Loucy (cell line): Measurements from ENCODE around the gene GPM6B.

ENCODE experiments used
- CTCF ChIP-seq: fragments of 200-600 bp; sonication (generic); conservative IDR thresholded peaks from 2 replicates; pipeline ENCODE4 v1.5.1; 2014; ENCODE audit warnings: mild to moderate bottlenecking, antibody characterized with exemption, low read length
- EZH2phosphoT487 ChIP-seq: fragments of 200-600 bp; IDR thresholded peaks from 2 replicates; pipeline ENCODE4 v1.6.1; 2018; ENCODE audit warnings: antibody characterized with exemption, mild to moderate bottlenecking, moderate library complexity, borderline replicate concordance

- no peak for TF ChIP-seq CTCF
- TF ChIP-seq EZH2phosphoT487: no peak
These were observed 35.9 kb downstream of the GPM6B start for GRCh38 chrX:13780868-13781427.
